Measurements from ENCODE around the gene DHCR24. TPM values are rescaled to one million over a fixed set of nuclear protein-coding genes. Genes with fewer than 3 reads are reported as not detected.

DHCR24 gene
- total RNA-seq, 1 donor from 2014 or later, result 141 TPM

DNA sequence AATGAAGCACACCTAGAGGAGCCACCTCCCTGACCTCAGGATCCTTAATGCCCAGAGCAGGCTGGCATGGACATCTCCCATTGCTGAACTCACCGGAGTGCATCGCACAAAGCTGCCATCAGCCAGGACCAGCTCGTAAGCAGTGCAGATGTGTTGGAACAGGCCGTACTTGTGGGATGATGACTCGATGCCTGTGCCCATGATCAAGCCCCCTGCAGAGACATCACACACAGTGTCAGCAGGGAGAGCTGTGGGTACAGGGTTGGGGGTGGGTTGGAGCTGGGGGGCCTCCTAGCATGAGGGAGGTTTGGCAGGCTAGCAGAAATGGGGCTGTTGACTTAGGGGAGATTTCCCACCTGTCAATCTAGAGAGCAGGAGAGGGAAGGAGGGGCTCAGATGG lies 12.0 kb downstream of the DHCR24 start:
- Histone ChIP-seq H3K4me3 (no peak overlapping the region), H3K9me3 (no peaks in the 10 kb centered on the region), H3K27me3 (no peaks in the 10 kb centered on the region), H3K27ac (no peak overlapping the region), H3K36me3 (peaks cover 0 to 32% of the 10 kb centered on the region in 2 donors), H3K4me1 (no peaks in the 10 kb centered on the region)
- intact Hi-C loops (cut with DNase I), result no loop called here
- TF ChIP-seq, protein P1, sequence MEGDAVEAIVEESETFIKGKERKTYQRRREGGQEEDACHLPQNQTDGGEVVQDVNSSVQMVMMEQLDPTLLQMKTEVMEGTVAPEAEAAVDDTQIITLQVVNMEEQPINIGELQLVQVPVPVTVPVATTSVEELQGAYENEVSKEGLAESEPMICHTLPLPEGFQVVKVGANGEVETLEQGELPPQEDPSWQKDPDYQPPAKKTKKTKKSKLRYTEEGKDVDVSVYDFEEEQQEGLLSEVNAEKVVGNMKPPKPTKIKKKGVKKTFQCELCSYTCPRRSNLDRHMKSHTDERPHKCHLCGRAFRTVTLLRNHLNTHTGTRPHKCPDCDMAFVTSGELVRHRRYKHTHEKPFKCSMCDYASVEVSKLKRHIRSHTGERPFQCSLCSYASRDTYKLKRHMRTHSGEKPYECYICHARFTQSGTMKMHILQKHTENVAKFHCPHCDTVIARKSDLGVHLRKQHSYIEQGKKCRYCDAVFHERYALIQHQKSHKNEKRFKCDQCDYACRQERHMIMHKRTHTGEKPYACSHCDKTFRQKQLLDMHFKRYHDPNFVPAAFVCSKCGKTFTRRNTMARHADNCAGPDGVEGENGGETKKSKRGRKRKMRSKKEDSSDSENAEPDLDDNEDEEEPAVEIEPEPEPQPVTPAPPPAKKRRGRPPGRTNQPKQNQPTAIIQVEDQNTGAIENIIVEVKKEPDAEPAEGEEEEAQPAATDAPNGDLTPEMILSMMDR (IDR thresholded peaks at IDR 0.05), result no peak
- TF ChIP-seq POLR2AphosphoS5 (IDR thresholded peaks at IDR 0.05; ENCODE audit: insufficient read depth in 1 of 2, low read depth in 1 of 2) (no peak), POLR2A (IDR thresholded peaks at IDR 0.05) (no peak)
- no peak for DNase-seq (ENCODE audit: extremely low spot score in 2 of 2)

DNA sequence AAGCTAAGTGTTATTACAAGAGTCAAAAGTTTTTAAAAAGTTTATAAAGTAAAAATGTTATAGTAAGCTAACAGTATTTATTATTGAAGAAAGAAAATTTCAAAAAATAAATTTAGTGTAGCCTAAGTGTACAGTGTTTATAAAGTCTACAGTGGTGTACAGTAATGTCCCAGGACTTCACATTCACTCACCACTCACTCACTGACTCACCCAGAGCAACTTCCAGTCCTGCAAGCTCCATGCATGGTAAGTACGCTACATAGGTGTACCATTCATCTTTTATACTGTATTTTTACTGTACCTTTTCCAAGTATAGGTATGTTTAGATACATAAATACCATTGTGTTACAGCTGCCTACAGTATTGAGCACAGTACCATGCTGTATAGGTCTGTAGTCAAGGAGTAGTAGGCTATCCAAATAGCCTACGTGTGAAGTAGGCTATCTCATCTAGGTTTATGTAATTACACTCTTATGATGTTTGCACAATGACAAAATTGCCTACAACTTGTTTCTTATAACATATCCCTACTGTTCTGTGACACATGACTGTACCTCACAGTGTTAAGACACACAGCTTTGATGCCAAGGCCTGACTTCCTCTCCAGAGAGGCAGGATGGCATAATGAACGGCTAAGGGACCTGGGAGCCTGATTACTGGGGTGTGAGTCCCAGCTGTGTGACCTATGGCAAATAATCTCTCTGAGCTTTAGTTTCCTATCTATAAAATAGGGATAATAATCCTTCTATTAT lies 12.7 kb downstream of the DHCR24 start:
- Histone ChIP-seq H3K4me1 (no peaks in the 10 kb centered on the region), H3K4me3 (no peak overlapping the region), H3K36me3 (peaks cover 0 to 37% of the 10 kb centered on the region in 2 donors), H3K9me3 (no peaks in the 10 kb centered on the region), H3K27ac (no peak overlapping the region), H3K27me3 (no peaks in the 10 kb centered on the region)
- intact Hi-C loops (cut with DNase I), result no loop called here
- DNase-seq (ENCODE audit: extremely low spot score in 2 of 2), result no peak
- TF ChIP-seq, protein P1 (IDR thresholded peaks at IDR 0.05), result no peak
- TF ChIP-seq POLR2AphosphoS5 (IDR thresholded peaks at IDR 0.05; ENCODE audit: insufficient read depth in 1 of 2, low read depth in 1 of 2) (no peak), POLR2A (IDR thresholded peaks at IDR 0.05) (no peak)

DNA sequence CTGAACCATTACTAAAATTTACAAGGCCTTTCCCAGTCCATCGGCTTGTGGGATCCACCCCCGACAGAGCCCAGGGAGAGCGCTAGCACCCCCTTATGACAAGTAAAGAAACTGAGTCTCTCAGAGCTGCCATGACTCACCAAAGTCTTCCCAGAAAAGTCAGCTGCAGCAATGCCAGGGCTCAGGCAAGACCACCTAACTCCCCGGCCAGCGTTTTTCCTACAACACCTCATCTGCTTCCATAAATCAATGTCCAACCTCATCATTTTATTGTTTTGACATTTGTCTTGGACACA lies 15.0 kb downstream of the DHCR24 start:
- intact Hi-C loops (cut with DNase I), result no loop called here
- TF ChIP-seq, protein P1 (IDR thresholded peaks at IDR 0.05), result no peak
- TF ChIP-seq POLR2AphosphoS5 (IDR thresholded peaks at IDR 0.05; ENCODE audit: insufficient read depth in 1 of 2, low read depth in 1 of 2) (no peak), POLR2A (IDR thresholded peaks at IDR 0.05) (no peak)
- peaks cover 0 to 48% of the 10 kb centered on the region in 2 donors for H3K36me3 ChIP-seq

DNA sequence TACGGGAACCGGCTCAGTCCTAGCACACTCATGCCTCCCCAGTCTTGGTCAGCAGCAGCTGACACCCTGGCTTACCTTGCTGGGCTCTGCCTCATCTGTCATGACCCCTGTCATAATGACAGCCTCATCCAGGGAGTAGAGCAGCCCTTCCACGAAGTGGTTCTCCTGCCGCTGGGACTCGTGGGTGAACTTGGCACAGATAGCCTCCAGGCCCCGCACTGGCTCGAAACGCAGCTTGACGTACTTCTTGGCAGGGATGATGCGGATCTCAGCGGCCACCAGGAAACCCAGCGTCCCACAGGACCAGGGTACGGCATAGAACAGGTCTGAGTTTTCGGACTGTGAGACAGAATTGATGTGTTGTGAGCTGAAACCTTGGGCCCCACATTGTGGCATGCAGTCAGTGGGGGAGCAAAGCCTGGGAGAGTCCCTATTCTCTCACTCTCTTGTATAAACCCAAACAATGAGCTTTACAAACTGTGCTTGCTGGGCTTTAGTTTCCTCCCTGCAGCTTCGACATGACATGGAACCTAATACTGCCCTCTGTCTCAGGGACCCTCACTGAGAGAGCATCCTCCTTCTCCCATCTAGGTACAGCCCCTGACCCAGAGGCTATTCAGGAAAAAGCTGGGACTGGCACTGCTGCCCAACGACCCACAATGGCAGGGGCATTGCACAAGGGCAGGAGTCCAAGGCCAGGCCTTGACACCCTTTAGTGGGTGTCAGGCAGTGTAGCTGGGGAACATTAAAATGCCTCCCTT lies 15.5 kb downstream of the DHCR24 start:
- Histone ChIP-seq H3K27ac (no peak overlapping the region), H3K36me3 (peaks cover 0 to 53% of the 10 kb centered on the region in 2 donors), H3K4me1 (no peaks in the 10 kb centered on the region), H3K9me3 (no peaks in the 10 kb centered on the region), H3K4me3 (no peak overlapping the region), H3K27me3 (no peaks in the 10 kb centered on the region)
- no peak for DNase-seq (ENCODE audit: extremely low spot score in 2 of 2)
- TF ChIP-seq POLR2AphosphoS5 (IDR thresholded peaks at IDR 0.05; ENCODE audit: insufficient read depth in 1 of 2, low read depth in 1 of 2), result no peak
- TF ChIP-seq POLR2A (IDR thresholded peaks at IDR 0.05), result no peak
- TF ChIP-seq, protein P1 (IDR thresholded peaks at IDR 0.05), result no peak
- intact Hi-C loops (cut with DNase I), result no loop called here

More for the DNA sequence above, 15.0 kb downstream of the DHCR24 start:
- H3K4me3 ChIP-seq, result no peak overlapping the region
- H3K4me1 ChIP-seq, result no peaks in the 10 kb centered on the region
- no peak overlapping the region for H3K27ac ChIP-seq
- no peaks in the 10 kb centered on the region for H3K27me3 ChIP-seq
- no peak for DNase-seq (ENCODE audit: extremely low spot score in 2 of 2)
- no peaks in the 10 kb centered on the region for H3K9me3 ChIP-seq

DNA sequence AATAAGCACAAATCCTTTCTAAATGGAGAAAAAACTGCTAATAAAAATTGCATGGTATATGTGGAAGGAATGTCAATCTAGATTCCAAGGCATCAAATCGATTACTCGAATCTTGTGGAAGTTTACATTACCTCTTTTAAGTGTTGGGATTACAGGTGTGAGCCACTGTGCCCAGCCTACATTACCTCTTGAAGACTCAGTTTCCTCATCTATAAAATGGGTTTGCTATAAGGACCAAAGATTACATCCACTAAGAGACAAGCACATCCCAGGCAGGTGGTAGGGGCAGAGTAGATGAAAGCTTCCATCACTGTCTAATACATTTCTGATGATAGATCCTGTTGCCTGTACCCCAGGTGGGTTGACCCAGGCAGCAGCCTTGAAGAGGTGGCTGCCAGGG lies 16.1 kb downstream of the DHCR24 start:
- Histone ChIP-seq H3K9me3 (no peaks in the 10 kb centered on the region), H3K4me1 (no peaks in the 10 kb centered on the region), H3K27me3 (no peaks in the 10 kb centered on the region), H3K36me3 (peaks cover 0 to 54% of the 10 kb centered on the region in 2 donors), H3K4me3 (no peak overlapping the region), H3K27ac (no peak overlapping the region)
- TF ChIP-seq, protein P1 (IDR thresholded peaks at IDR 0.05), result no peak
- TF ChIP-seq POLR2A (IDR thresholded peaks at IDR 0.05), result no peak
- TF ChIP-seq POLR2AphosphoS5 (IDR thresholded peaks at IDR 0.05; ENCODE audit: insufficient read depth in 1 of 2, low read depth in 1 of 2), result no peak
- intact Hi-C loops (cut with DNase I), result no loop called here
- DNase-seq (ENCODE audit: extremely low spot score in 2 of 2), result no peak

All from vagina (tissue), 2 donors.